Gastrocnemius medialis (tissue), 4 donors: ENCODE data around the gene SMAD3. TPM values are rescaled to one million over a fixed set of nuclear protein-coding genes. Genes with fewer than 3 reads are reported as not detected.

Experiments used
- ATAC-seq, 2 donors: fragments of 150-250 bp; one replicate each; pipeline ENCODE4 v1.9.1; 2016
- DNase-seq, 2 donors: peaks; one replicate each; pipeline ENCODE4 v3.0.0-alpha.2; 2019
- H3K27ac ChIP-seq, 4 donors: fragments of 200-600 bp; sonication (generic); 1 replicate in 1 of 4; 2 replicates in 3 of 4; pipeline ENCODE4 v1.5.1; 2016 to 2018; ENCODE audit warnings: mild to moderate bottlenecking in 2 of 4, moderate library complexity in 1 of 4
- H3K27me3 ChIP-seq, 3 donors: fragments of 200-600 bp; sonication (generic) in 2 of 3; 1 replicate in 1 of 3; 2 replicates in 2 of 3; pipeline versions ENCODE4 v1.5.1 to v1.6.0; 2016 to 2019; ENCODE audit warnings: mild to moderate bottlenecking in 1 of 3, moderate library complexity in 1 of 3
- H3K36me3 ChIP-seq, 2 donors: fragments of 200-600 bp; sonication (generic) in 1 of 2; one replicate each; pipeline ENCODE4 v1.5.1; 2017 to 2018
- H3K4me1 ChIP-seq, 2 donors: fragments of 200-600 bp; sonication (generic) in 1 of 2; one replicate each; pipeline ENCODE4 v1.5.1; 2016 to 2017; ENCODE audit warnings: mild to moderate bottlenecking in 2 of 2
- H3K4me3 ChIP-seq, 4 donors: fragments of 200-600 bp; sonication (generic) in 3 of 4; 1 replicate in 1 of 4; 2 replicates in 3 of 4; pipeline ENCODE4 v1.5.1; 2016 to 2019; ENCODE audit warnings: mild to moderate bottlenecking in 2 of 4
- H3K9me3 ChIP-seq, 3 donors: fragments of 200-600 bp; sonication (generic) in 2 of 3; 1 replicate in 1 of 3; 2 replicates in 2 of 3; pipeline ENCODE4 v1.5.1; 2016 to 2019
- POLR2A ChIP-seq, 2 donors: fragments of 450-650 bp; IDR thresholded peaks; one replicate each; pipeline ENCODE4 v1.6.1; 2017; ENCODE audit warnings: antibody characterized with exemption in 2 of 2, mild to moderate bottlenecking in 2 of 2, moderate library complexity in 2 of 2
- in situ Hi-C, 4 donors: fragments of 200-750 bp; cut with MboI; loops; one replicate each; pipeline versions ENCODE4 v1.15.0 to v1.8.0; 2017; ENCODE audit warnings: low sequenced_read_pairs in 4 of 4
- intact Hi-C: fragments of 100-400 bp; cut with DNase I; formaldehyde crosslinking; loops from one replicate; pipeline ENCODE4 v1.15.1; 2023; ENCODE audit warnings: low total_unique reads
- total RNA-seq, 4 donors: library from RNA; depleted of rRNA; stranded (reverse); fragments of >200 nt; gene quantifications; one replicate each; pipeline versions ENCODE4 v1.1.0 to v1.2.3, GENCODE V29; 2016
- TF ChIP-seq, protein P1 (sequence below), 5 experiments: fragments of 450-650 bp in 3 of 5; fragments of 200-600 bp in 2 of 5; sonication (generic) in 2 of 5; IDR thresholded peaks in 4 of 5; conservative IDR thresholded peaks in 1 of 5; 1 replicate in 4 of 5; 2 replicates in 1 of 5; pipeline ENCODE4 v1.5.1; 2016 to 2019; ENCODE audit warnings: antibody characterized with exemption in 5 of 5, mild to moderate bottlenecking in 3 of 5, moderate library complexity in 3 of 5

Gene SMAD3
- total RNA-seq, 4 donors from 2014 or later, result 15.9 to 61.7 (median 26.3) TPM

DNA sequence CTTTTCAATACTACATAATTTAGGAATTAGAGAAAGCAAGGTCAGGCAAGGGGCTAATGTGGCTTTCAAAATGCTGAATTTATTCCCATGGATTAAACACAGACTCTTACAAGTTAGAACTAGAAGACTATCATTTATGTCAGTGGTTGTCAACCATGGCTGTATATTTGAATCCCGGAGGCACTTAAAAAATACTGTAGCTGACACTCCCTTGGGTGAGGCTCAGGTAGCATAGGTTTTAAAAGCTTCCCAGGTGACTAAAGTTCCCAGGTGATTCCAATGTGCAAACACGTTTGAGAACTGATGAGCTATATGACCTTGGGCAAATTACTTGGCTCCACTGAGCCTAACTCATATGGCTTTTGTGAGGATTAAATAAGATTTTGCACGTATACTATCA, 159.5 kb downstream of the SMAD3 start:
- H3K27me3 ChIP-seq, result no peaks in the 10 kb centered on the region
- H3K36me3 ChIP-seq, result peaks cover 0 to 14% of the 10 kb centered on the region in 2 donors
- in situ Hi-C loops (loop anchor here in 1 of 4 donors (25.0 kb wide), 1 partner anchor 88 kb away; no protein-coding TSS in a partner anchor), intact Hi-C loops (no loop called here)
- H3K4me1 ChIP-seq, result peaks cover 10% of the 10 kb centered on the region in 2 donors
- DNase-seq, result no peak
- ATAC-seq, result no peak
- no peak for TF ChIP-seq POLR2A (IDR thresholded peaks at IDR 0.05)
- TF ChIP-seq, protein P1, sequence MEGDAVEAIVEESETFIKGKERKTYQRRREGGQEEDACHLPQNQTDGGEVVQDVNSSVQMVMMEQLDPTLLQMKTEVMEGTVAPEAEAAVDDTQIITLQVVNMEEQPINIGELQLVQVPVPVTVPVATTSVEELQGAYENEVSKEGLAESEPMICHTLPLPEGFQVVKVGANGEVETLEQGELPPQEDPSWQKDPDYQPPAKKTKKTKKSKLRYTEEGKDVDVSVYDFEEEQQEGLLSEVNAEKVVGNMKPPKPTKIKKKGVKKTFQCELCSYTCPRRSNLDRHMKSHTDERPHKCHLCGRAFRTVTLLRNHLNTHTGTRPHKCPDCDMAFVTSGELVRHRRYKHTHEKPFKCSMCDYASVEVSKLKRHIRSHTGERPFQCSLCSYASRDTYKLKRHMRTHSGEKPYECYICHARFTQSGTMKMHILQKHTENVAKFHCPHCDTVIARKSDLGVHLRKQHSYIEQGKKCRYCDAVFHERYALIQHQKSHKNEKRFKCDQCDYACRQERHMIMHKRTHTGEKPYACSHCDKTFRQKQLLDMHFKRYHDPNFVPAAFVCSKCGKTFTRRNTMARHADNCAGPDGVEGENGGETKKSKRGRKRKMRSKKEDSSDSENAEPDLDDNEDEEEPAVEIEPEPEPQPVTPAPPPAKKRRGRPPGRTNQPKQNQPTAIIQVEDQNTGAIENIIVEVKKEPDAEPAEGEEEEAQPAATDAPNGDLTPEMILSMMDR (IDR thresholded peaks at IDR 0.05 in 4 of 5, conservative IDR thresholded peaks at IDR 0.05 in 1 of 5), result no peak
- H3K27ac ChIP-seq, result no peak overlapping the region
- H3K9me3 ChIP-seq, result no peaks in the 10 kb centered on the region
- no peak overlapping the region for H3K4me3 ChIP-seq

DNA sequence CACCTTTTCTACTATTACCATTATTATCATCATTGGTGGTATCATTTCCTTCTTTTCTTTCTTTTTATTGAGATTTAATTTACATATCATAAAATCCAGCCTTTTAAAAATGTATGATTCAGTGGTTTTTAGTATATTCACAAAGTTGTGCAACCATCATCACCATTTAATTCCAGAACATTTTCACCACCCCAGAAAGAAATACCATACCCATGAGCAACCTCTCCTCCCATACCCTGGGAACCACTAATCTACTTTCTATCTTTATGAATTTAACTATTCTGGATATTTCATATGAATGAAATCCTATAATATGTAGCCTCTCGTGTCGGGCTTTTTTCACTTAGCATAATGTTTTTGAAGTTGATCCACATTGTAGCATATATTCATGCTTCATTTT, 159.9 kb downstream of the SMAD3 start:
- Histone ChIP-seq H3K9me3 (no peaks in the 10 kb centered on the region), H3K4me1 (peaks cover 7 to 10% of the 10 kb centered on the region in 2 donors), H3K36me3 (peaks cover 0 to 16% of the 10 kb centered on the region in 2 donors), H3K27me3 (no peaks in the 10 kb centered on the region), H3K4me3 (no peak overlapping the region), H3K27ac (no peak overlapping the region)
- ATAC-seq, result no peak
- TF ChIP-seq, protein P1 (IDR thresholded peaks at IDR 0.05 in 4 of 5, conservative IDR thresholded peaks at IDR 0.05 in 1 of 5), result no peak
- no peak for TF ChIP-seq POLR2A (IDR thresholded peaks at IDR 0.05)
- DNase-seq, result no peak
- intact Hi-C loops, result no loop called here
- in situ Hi-C loops, result loop anchor here in 1 of 4 donors (25.0 kb wide), 1 partner anchor 88 kb away; no protein-coding TSS in a partner anchor

DNA sequence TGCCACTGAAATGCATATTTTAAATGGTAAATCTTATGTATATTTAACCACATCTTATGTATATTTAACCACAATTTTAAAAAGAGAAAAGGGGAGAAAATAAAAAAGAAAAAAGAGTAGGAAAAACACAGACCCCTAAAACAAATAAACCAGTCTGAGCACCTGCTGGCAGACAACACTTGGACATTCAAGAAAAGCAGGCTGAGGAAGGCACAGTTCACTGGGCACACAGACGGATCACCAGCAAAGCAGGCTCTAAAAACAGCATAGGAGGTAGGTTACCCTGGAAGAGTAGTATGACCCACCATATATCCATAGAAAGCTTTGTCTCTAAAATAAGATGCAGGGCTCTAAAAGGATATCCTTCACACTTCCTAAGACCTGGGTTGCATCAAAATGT, 162.0 kb downstream of the SMAD3 start:
- ATAC-seq, result no peak
- Histone ChIP-seq H3K36me3 (peaks cover 0 to 35% of the 10 kb centered on the region in 2 donors), H3K9me3 (no peaks in the 10 kb centered on the region), H3K27ac (no peak overlapping the region), H3K27me3 (no peaks in the 10 kb centered on the region), H3K4me1 (peaks cover 0 to 5% of the 10 kb centered on the region in 2 donors), H3K4me3 (no peak overlapping the region)
- intact Hi-C loops (no loop called here), in situ Hi-C loops (loop anchor here in 1 of 4 donors (25.0 kb wide), 1 partner anchor 90 kb away; no protein-coding TSS in a partner anchor)
- DNase-seq, result no peak
- TF ChIP-seq POLR2A (IDR thresholded peaks at IDR 0.05), result no peak
- TF ChIP-seq, protein P1 (IDR thresholded peaks at IDR 0.05 in 4 of 5, conservative IDR thresholded peaks at IDR 0.05 in 1 of 5), result no peak

DNA sequence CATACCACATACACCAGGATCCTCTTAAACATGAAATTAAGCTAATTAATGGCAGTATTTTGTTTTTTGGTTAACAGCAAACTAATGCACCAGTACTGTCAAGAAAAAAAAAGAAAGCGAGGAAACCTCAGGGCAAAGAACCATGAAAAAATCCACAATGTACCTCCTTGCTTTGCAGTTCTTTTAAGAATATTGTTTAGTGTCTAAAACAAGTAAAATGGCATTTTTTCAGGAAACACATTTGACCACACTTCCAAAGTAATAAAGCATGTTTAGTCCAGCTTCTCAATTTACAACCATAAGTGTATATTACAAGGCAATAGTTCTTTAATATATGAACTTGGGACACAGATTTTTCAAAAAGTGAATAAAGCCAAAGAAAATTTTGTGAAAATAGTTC, 162.4 kb downstream of the SMAD3 start:
- intact Hi-C loops, result no loop called here

More for the DNA sequence above, 162.4 kb downstream of the SMAD3 start:
- Histone ChIP-seq H3K4me1 (peaks cover 0 to 5% of the 10 kb centered on the region in 2 donors), H3K4me3 (no peak overlapping the region), H3K27me3 (no peaks in the 10 kb centered on the region), H3K9me3 (no peaks in the 10 kb centered on the region), H3K27ac (no peak overlapping the region), H3K36me3 (peaks cover 0 to 39% of the 10 kb centered on the region in 2 donors)
- in situ Hi-C loops, result loop anchor here in 1 of 4 donors (25.0 kb wide), 1 partner anchor 91 kb away; no protein-coding TSS in a partner anchor
- no peak for ATAC-seq
- DNase-seq, result no peak
- TF ChIP-seq, protein P1 (IDR thresholded peaks at IDR 0.05 in 4 of 5, conservative IDR thresholded peaks at IDR 0.05 in 1 of 5), result no peak
- no peak for TF ChIP-seq POLR2A (IDR thresholded peaks at IDR 0.05)
